Kidney (tissue), 14 donors: ENCODE data around the gene CCDC7. TPM values are rescaled to one million over a fixed set of nuclear protein-coding genes. Genes with fewer than 3 reads are reported as not detected.

Source experiments
- DNase-seq, 5 donors: peaks; one replicate each; pipeline ENCODE4 v3.0.0-alpha.2; 2013 to 2020
- FAIRE-seq: peaks from 2 replicates; lab custom pipeline; 2012; peaks lifted over from hg19 to GRCh38; lab: Jason Lieb, UNC
- H3K27ac ChIP-seq, 2 donors: one replicate each; pipeline ENCODE4 v1.7.0; 2013; ENCODE audit warnings: low read depth in 2 of 2, low read length in 2 of 2, inconsistent platforms in 1 of 2
- H3K27me3 ChIP-seq: one replicate; pipeline ENCODE4 v1.7.1; 2013; ENCODE audit warnings: low read length, inconsistent platforms; ENCODE audit not compliant: control insufficient read depth, insufficient read depth
- H3K36me3 ChIP-seq, 3 donors: one replicate each; pipeline versions ENCODE4 v1.7.0 to v1.7.1; 2013; ENCODE audit warnings: low read length in 3 of 3, control low read depth in 1 of 3, inconsistent platforms in 1 of 3; ENCODE audit not compliant: insufficient read depth in 3 of 3, control insufficient read depth in 2 of 3
- H3K4me1 ChIP-seq, 3 donors: one replicate each; pipeline versions ENCODE4 v1.7.0 to v1.7.1; 2013; ENCODE audit warnings: low read length in 3 of 3, inconsistent platforms in 1 of 3, low read depth in 1 of 3; ENCODE audit not compliant: control insufficient read depth in 2 of 3, insufficient read depth in 2 of 3
- H3K4me3 ChIP-seq, 3 donors: one replicate each; pipeline versions ENCODE4 v1.7.0 to v1.8.1; 2013; ENCODE audit warnings: low read length in 3 of 3, control low read depth in 1 of 3, inconsistent platforms in 1 of 3
- H3K9ac ChIP-seq, 3 donors: one replicate each; pipeline versions ENCODE4 v1.7.0 to v1.7.1; 2013; ENCODE audit warnings: low read length in 3 of 3, control low read depth in 1 of 3, inconsistent platforms in 1 of 3
- H3K9me3 ChIP-seq, 3 donors: one replicate each; pipeline versions ENCODE4 v1.7.0 to v1.7.1; 2013; ENCODE audit warnings: low read length in 3 of 3, control low read depth in 1 of 3, inconsistent platforms in 1 of 3; ENCODE audit not compliant: control insufficient read depth in 2 of 3, insufficient read depth in 1 of 3
- CTCF ChIP-seq: IDR thresholded peaks from 3 replicates; pipeline ENCODE4 v1.5.1; 2012; ENCODE audit warnings: mild to moderate bottlenecking, moderate library complexity, borderline replicate concordance; ENCODE audit not compliant: insufficient read depth; ENCODE audit errors: extremely low read depth
- intact Hi-C: fragments of 100-400 bp; cut with DNase I; formaldehyde crosslinking; loops from one replicate; pipeline ENCODE4 v1.11.1; 2022
- polyA plus RNA-seq: library from polyadenylated mRNA; stranded (reverse); fragments of 350-450 nt; fragmentation: Illumina TruSeq; extraction: RNeasy Lipid Tissue Mini Kit (QIAGEN cat#74804); gene quantifications from one replicate; pipeline ENCODE4 v1.2.3, GENCODE V29; 2014; ENCODE audit warnings: low read depth, low replicate concordance; ENCODE audit not compliant: insufficient read depth
- total RNA-seq: library from RNA; stranded (reverse); fragmentation: NEBNext Ultra II Directional; extraction: Animal tissue kit (Norgen Biotek cat#: 25700); gene quantifications from one replicate; pipeline ENCODE4 v1.2.1, GENCODE V29; 2021
- donor health status: control.
- donor health status: control.
- donor health status: control.
- donor health status: control.
- donor health status: control.
- donor health status: DM: yes; HTN: yes; CAD: no.
- donor health status: Normal renal cell carcinoma (clear cell type).

CCDC7 gene
- total and polyA plus RNA-seq, 2 donors from 2014 or later, result 0.84 to 28.0 TPM

- H3K36me3 ChIP-seq, result no peaks in the 10 kb centered on the region
- intact Hi-C loops, result no loop called here
- no peaks in the 10 kb centered on the region for H3K4me1 ChIP-seq
- DNase-seq (no peak), FAIRE-seq (no peak)
- no peak overlapping the region for H3K9ac ChIP-seq
- no peak overlapping the region for H3K27ac ChIP-seq
- TF ChIP-seq CTCF, result no peak
- H3K4me3 ChIP-seq, result no peak overlapping the region
- H3K27me3 ChIP-seq, result no peaks in the 10 kb centered on the region
- peaks cover 0 to 5% (median 0%) of the 10 kb centered on the region in 3 donors for H3K9me3 ChIP-seq
Observed at GRCh38 chr10:32618482-32618881, 172.5 kb downstream of the CCDC7 start.

GRCh38 chr10:32621969-32622368 lies 176.0 kb downstream of the CCDC7 start:
- intact Hi-C loops, result no loop called here
- Histone ChIP-seq H3K36me3 (peaks cover 0 to 3% (median 0%) of the 10 kb centered on the region in 3 donors), H3K27me3 (no peaks in the 10 kb centered on the region), H3K27ac (no peak overlapping the region), H3K9me3 (no peaks in the 10 kb centered on the region), H3K4me3 (no peak overlapping the region), H3K9ac (no peak overlapping the region), H3K4me1 (no peaks in the 10 kb centered on the region)
- no peak for TF ChIP-seq CTCF
- no peak for FAIRE-seq
- DNase-seq, result no peak

GRCh38 chr10:32622409-32622808 lies 176.5 kb downstream of the CCDC7 start:
- peaks cover 0 to 3% (median 0%) of the 10 kb centered on the region in 3 donors for H3K36me3 ChIP-seq
- H3K4me3 ChIP-seq, result no peak overlapping the region

More at GRCh38 chr10:32622409-32622808, 176.5 kb downstream of the CCDC7 start:
- Histone ChIP-seq H3K9ac (no peak overlapping the region), H3K27me3 (no peaks in the 10 kb centered on the region), H3K9me3 (no peaks in the 10 kb centered on the region), H3K4me1 (no peaks in the 10 kb centered on the region), H3K27ac (no peak overlapping the region)
- no peak for TF ChIP-seq CTCF
- FAIRE-seq (no peak), DNase-seq (no peak)
- intact Hi-C loops, result no loop called here
